ENCODE results near the gene PIK3CG. TPM values are rescaled to one million over a fixed set of nuclear protein-coding genes. Genes with fewer than 3 reads are reported as not detected.

PIK3CG gene
- total RNA-seq, 1 experiment from 2014 or later = 0.05 TPM

DNA sequence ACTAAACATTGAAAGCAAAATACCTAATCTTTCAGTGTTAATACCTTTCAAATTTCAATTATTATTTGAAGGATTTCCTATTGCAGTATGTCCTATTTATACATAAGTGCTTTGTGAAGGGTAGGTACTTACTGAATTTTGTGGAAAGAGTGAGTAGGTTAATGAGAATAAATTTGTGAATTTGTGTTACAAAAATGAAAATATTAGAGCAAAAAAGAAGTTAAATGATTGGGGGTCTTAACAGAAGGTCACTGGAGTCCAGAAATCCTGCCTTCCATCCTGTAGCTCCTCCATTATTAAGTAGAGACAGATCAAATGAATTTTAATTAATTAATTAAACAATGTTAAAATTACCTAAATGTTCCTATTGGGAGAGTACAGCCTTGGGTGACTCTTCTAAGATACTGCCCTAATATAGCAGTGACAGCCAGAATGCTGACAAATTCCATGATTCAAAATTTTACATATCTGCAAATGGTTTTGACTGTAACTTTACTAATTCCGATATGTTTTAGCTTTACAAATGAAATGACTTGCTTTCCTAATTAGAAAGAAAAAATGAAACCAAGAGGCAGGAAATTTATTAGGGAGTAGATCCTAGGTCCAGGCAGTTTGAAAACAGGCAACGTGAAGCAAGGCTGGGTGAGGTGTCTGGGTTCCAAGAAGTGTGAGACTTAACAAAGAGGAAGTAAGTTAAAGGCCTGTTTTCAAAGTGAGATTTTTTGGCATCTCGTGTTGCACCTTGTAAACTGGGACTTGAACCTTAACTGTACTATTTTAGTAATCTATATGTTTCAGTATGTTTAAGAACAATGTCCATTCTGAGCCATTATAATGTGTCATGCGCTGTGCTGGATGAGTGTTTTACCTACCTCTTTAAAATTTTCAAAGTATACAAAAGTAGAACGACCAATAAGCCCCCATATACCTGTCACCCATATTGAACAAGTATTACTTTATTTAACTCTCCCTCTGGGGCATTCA is 1.5 kb downstream of the PIK3CG start:
- H3K27ac ChIP-seq (ENCODE audit: low read depth, low read length) = no peak overlapping the region
- H3K27me3 ChIP-seq (ENCODE audit: insufficient read depth, low read length) = no peaks in the 10 kb centered on the region
- H3K36me3 ChIP-seq (ENCODE audit: control insufficient read depth in 1 of 2, insufficient read depth in 2 of 2, low read length in 2 of 2) = no peaks in the 10 kb centered on the region
- no peak overlapping the region for H2AFZ ChIP-seq (ENCODE audit: low read depth, low read length, poor library complexity, severe bottlenecking)
- no peak overlapping the region for H3K4me3 ChIP-seq (replicated peaks in 1 of 2; ENCODE audit: low read depth in 1 of 2, low read length in 2 of 2)
- no peaks in the 10 kb centered on the region for H4K20me1 ChIP-seq (ENCODE audit: insufficient read depth)
- no peak overlapping the region for H3K4me2 ChIP-seq (ENCODE audit: low read length)
- ATAC-seq (no peak), DNase-seq (ENCODE audit: low read depth, low spot score) (no peak)
- intact Hi-C loops (cut with micrococcal nuclease) = no loop called here
- H3K4me1 ChIP-seq (ENCODE audit: control insufficient read depth in 1 of 2, insufficient read depth in 2 of 2, low read length in 2 of 2) = no peaks in the 10 kb centered on the region
- H3K9me3 ChIP-seq (ENCODE audit: control insufficient read depth in 1 of 2, insufficient read depth in 1 of 2, low read depth in 1 of 2, low read length in 2 of 2) = no peaks in the 10 kb centered on the region
- BruUV-seq (replicated peaks) = no TSS peak
- no peak overlapping the region for H3K9ac ChIP-seq (ENCODE audit: low read length)
- no peaks in the 10 kb centered on the region for H3K9me2 ChIP-seq (ENCODE audit: insufficient read depth)
- CTCF ChIA-PET = no interaction called here
- no peaks in the 10 kb centered on the region for H3K79me2 ChIP-seq (ENCODE audit: insufficient read depth, low read length)
- TF ChIP-seq FOSL1 (IDR thresholded peaks at IDR 0.05; ENCODE audit: low read depth) (no peak), POLR2AphosphoS5 (IDR thresholded peaks at IDR 0.05; ENCODE audit: low read depth, low read length) (no peak), SIN3A (IDR thresholded peaks at IDR 0.05; ENCODE audit: low read depth) (no peak), ZNF274 (IDR thresholded peaks at IDR 0.05; ENCODE audit: low read depth, low read length) (no peak), ELF1 (IDR thresholded peaks at IDR 0.05; ENCODE audit: borderline replicate concordance, low read depth) (no peak), RAD21 (IDR thresholded peaks at IDR 0.05; ENCODE audit: low read depth) (no peak), EZH2 (IDR thresholded peaks at IDR 0.05) (no peak), EZH2phosphoT487 (IDR thresholded peaks at IDR 0.05; ENCODE audit: borderline replicate concordance) (no peak), JUND (IDR thresholded peaks at IDR 0.05) (no peak), YY1 (IDR thresholded peaks at IDR 0.05; ENCODE audit: extremely low read depth, insufficient replicate concordance, low read depth, low read length) (no peak), SP1 (IDR thresholded peaks at IDR 0.05; ENCODE audit: low read depth) (no peak), EGR1 (IDR thresholded peaks at IDR 0.05; ENCODE audit: low read depth) (no peak)
- TF ChIP-seq, protein P1, sequence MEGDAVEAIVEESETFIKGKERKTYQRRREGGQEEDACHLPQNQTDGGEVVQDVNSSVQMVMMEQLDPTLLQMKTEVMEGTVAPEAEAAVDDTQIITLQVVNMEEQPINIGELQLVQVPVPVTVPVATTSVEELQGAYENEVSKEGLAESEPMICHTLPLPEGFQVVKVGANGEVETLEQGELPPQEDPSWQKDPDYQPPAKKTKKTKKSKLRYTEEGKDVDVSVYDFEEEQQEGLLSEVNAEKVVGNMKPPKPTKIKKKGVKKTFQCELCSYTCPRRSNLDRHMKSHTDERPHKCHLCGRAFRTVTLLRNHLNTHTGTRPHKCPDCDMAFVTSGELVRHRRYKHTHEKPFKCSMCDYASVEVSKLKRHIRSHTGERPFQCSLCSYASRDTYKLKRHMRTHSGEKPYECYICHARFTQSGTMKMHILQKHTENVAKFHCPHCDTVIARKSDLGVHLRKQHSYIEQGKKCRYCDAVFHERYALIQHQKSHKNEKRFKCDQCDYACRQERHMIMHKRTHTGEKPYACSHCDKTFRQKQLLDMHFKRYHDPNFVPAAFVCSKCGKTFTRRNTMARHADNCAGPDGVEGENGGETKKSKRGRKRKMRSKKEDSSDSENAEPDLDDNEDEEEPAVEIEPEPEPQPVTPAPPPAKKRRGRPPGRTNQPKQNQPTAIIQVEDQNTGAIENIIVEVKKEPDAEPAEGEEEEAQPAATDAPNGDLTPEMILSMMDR (IDR thresholded peaks at IDR 0.05 in 2 of 3, conservative IDR thresholded peaks at IDR 0.05 in 1 of 3; ENCODE audit: borderline replicate concordance in 1 of 3, insufficient read depth in 1 of 3, low read depth in 2 of 3, low read length in 2 of 3) = no peak
- TF ChIP-seq, protein P2, sequence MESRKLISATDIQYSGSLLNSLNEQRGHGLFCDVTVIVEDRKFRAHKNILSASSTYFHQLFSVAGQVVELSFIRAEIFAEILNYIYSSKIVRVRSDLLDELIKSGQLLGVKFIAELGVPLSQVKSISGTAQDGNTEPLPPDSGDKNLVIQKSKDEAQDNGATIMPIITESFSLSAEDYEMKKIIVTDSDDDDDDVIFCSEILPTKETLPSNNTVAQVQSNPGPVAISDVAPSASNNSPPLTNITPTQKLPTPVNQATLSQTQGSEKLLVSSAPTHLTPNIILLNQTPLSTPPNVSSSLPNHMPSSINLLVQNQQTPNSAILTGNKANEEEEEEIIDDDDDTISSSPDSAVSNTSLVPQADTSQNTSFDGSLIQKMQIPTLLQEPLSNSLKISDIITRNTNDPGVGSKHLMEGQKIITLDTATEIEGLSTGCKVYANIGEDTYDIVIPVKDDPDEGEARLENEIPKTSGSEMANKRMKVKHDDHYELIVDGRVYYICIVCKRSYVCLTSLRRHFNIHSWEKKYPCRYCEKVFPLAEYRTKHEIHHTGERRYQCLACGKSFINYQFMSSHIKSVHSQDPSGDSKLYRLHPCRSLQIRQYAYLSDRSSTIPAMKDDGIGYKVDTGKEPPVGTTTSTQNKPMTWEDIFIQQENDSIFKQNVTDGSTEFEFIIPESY (IDR thresholded peaks at IDR 0.05; ENCODE audit: extremely low read depth, insufficient replicate concordance, low read length) = no peak
- TF ChIP-seq, protein P3, sequence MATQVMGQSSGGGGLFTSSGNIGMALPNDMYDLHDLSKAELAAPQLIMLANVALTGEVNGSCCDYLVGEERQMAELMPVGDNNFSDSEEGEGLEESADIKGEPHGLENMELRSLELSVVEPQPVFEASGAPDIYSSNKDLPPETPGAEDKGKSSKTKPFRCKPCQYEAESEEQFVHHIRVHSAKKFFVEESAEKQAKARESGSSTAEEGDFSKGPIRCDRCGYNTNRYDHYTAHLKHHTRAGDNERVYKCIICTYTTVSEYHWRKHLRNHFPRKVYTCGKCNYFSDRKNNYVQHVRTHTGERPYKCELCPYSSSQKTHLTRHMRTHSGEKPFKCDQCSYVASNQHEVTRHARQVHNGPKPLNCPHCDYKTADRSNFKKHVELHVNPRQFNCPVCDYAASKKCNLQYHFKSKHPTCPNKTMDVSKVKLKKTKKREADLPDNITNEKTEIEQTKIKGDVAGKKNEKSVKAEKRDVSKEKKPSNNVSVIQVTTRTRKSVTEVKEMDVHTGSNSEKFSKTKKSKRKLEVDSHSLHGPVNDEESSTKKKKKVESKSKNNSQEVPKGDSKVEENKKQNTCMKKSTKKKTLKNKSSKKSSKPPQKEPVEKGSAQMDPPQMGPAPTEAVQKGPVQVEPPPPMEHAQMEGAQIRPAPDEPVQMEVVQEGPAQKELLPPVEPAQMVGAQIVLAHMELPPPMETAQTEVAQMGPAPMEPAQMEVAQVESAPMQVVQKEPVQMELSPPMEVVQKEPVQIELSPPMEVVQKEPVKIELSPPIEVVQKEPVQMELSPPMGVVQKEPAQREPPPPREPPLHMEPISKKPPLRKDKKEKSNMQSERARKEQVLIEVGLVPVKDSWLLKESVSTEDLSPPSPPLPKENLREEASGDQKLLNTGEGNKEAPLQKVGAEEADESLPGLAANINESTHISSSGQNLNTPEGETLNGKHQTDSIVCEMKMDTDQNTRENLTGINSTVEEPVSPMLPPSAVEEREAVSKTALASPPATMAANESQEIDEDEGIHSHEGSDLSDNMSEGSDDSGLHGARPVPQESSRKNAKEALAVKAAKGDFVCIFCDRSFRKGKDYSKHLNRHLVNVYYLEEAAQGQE (IDR thresholded peaks at IDR 0.05; ENCODE audit: low read depth) = no peak
- RAD21 ChIA-PET (ENCODE audit: low non-redundant PET in 1 of 2, low total read pairs in 2 of 2, uncharacterized antibody in 2 of 2, unreplicated experiment in 2 of 2) = no interaction called here
- POLR2A ChIA-PET = no interaction called here

Measured in HCT116 (cell line).